H9 (cell line): ENCODE measurements around the gene BPIFB1. TPM values are rescaled to one million over a fixed set of nuclear protein-coding genes. Genes with fewer than 3 reads are reported as not detected.

Experiments
- DNase-seq: peaks from one replicate; pipeline ENCODE4 v3.0.0-alpha.2; 2017
- H2AFZ ChIP-seq: one replicate; pipeline ENCODE4 v1.6.1; 2013; ENCODE audit warnings: mild to moderate bottlenecking, low read length, control low read depth, moderate library complexity
- H2AK5ac ChIP-seq: 2 replicates; pipeline ENCODE4 v1.6.1; 2013; ENCODE audit warnings: low read length, control low read depth, mixed read lengths; ENCODE audit not compliant: insufficient read length
- H2BK120ac ChIP-seq: one replicate; pipeline ENCODE4 v1.6.1; 2013; ENCODE audit warnings: low read depth, mild to moderate bottlenecking, low read length, control low read depth, inconsistent platforms; ENCODE audit not compliant: poor library complexity, severe bottlenecking
- H2BK12ac ChIP-seq: 2 replicates; pipeline ENCODE4 v1.6.1; 2013; ENCODE audit warnings: low read length, control low read depth, mixed read lengths, low read depth; ENCODE audit not compliant: insufficient read length
- H2BK15ac ChIP-seq: 2 replicates; pipeline ENCODE4 v1.6.1; 2013; ENCODE audit warnings: low read depth, low read length, control low read depth
- H2BK20ac ChIP-seq: one replicate; pipeline ENCODE4 v1.6.1; 2013; ENCODE audit warnings: low read depth, mild to moderate bottlenecking, low read length, control low read depth, inconsistent platforms; ENCODE audit not compliant: poor library complexity, severe bottlenecking
- H2BK5ac ChIP-seq: 2 replicates; pipeline ENCODE4 v1.6.1; 2013; ENCODE audit warnings: low read length, control low read depth, mixed read lengths; ENCODE audit not compliant: insufficient read length
- H3K14ac ChIP-seq: 2 replicates; pipeline ENCODE4 v1.6.1; 2013; ENCODE audit warnings: low read length, control low read depth; ENCODE audit not compliant: insufficient read depth
- H3K18ac ChIP-seq: 2 replicates; pipeline ENCODE4 v1.6.1; 2013; ENCODE audit warnings: low read depth, mild to moderate bottlenecking, mixed read lengths, low read length, control low read depth; ENCODE audit not compliant: insufficient read length
- H3K23ac ChIP-seq: 2 replicates; pipeline ENCODE4 v1.6.1; 2013; ENCODE audit warnings: low read length, control low read depth, mixed read lengths, low read depth; ENCODE audit not compliant: insufficient read length
- H3K23me2 ChIP-seq: 2 replicates; pipeline ENCODE4 v1.6.1; 2013; ENCODE audit warnings: low read depth, mild to moderate bottlenecking, mixed read lengths, low read length, control low read depth; ENCODE audit not compliant: insufficient read length, poor library complexity, severe bottlenecking
- H3K27ac ChIP-seq: 2 replicates; pipeline ENCODE4 v1.5.1; 2013; ENCODE audit warnings: low read length, control low read depth, mixed read lengths, low read depth; ENCODE audit not compliant: insufficient read length
- H3K27me3 ChIP-seq: 2 replicates; pipeline ENCODE4 v1.6.1; 2013; ENCODE audit warnings: low read length, control low read depth, inconsistent platforms; ENCODE audit not compliant: insufficient read depth
- H3K4ac ChIP-seq: 2 replicates; pipeline ENCODE4 v1.6.1; 2013; ENCODE audit warnings: low read depth, mild to moderate bottlenecking, control low read depth, inconsistent platforms, low read length, moderate library complexity
- H3K4me1 ChIP-seq: 2 replicates; pipeline ENCODE4 v1.6.1; 2013; ENCODE audit warnings: low read length, control low read depth, inconsistent platforms; ENCODE audit not compliant: insufficient read depth
- H3K4me2 ChIP-seq: 2 replicates; pipeline ENCODE4 v1.6.1; 2013; ENCODE audit warnings: low read length, control low read depth, mixed read lengths; ENCODE audit not compliant: insufficient read length, insufficient read depth
- H3K56ac ChIP-seq: 2 replicates; pipeline ENCODE4 v1.6.1; 2013; ENCODE audit warnings: low read depth, mild to moderate bottlenecking, mixed read lengths, low read length, control low read depth; ENCODE audit not compliant: insufficient read length
- H3K79me1 ChIP-seq: 2 replicates; pipeline ENCODE4 v1.6.1; 2013; ENCODE audit warnings: low read depth, mild to moderate bottlenecking, moderate library complexity, low read length, control low read depth, inconsistent platforms; ENCODE audit not compliant: insufficient read depth, poor library complexity, severe bottlenecking
- H3K79me2 ChIP-seq: 2 replicates; pipeline ENCODE4 v1.6.1; 2013; ENCODE audit warnings: low read length, control low read depth, inconsistent platforms; ENCODE audit not compliant: insufficient read depth
- H3K9ac ChIP-seq: 2 replicates; pipeline ENCODE4 v1.6.1; 2013; ENCODE audit warnings: low read length, control low read depth, mixed read lengths; ENCODE audit not compliant: insufficient read length; ENCODE audit errors: extremely low read depth
- H3K9me3 ChIP-seq: one replicate; pipeline ENCODE4 v1.6.1; 2013; ENCODE audit warnings: low read depth, low read length, inconsistent platforms; ENCODE audit not compliant: control insufficient read depth
- H3T11ph ChIP-seq: one replicate; pipeline ENCODE4 v1.6.1; 2013; ENCODE audit warnings: mild to moderate bottlenecking, low read length, control low read depth, inconsistent platforms
- H4K20me1 ChIP-seq: one replicate; pipeline ENCODE4 v1.6.1; 2013; ENCODE audit not compliant: control insufficient read depth, insufficient read length, insufficient read depth
- H4K5ac ChIP-seq: 2 replicates; pipeline ENCODE4 v1.6.1; 2013; ENCODE audit warnings: low read depth, mild to moderate bottlenecking, mixed read lengths, low read length, control low read depth; ENCODE audit not compliant: insufficient read length
- H4K8ac ChIP-seq: replicated peaks from 2 replicates; pipeline ENCODE4 v1.6.1; 2013; ENCODE audit warnings: low read length, control low read depth, mixed read lengths, low read depth; ENCODE audit not compliant: insufficient read length
- H4K91ac ChIP-seq: 2 replicates; pipeline ENCODE4 v1.6.1; 2013; ENCODE audit warnings: low read depth, mild to moderate bottlenecking, moderate library complexity, mixed read lengths, low read length, control low read depth; ENCODE audit not compliant: insufficient read length
- H3K27ac Mint-ChIP-seq, 3 experiments: 2 replicates in 2 of 3; 3 replicates in 1 of 3; pipeline ENCODE4 v1.8.0; 2020 to 2021; ENCODE audit warnings: mixed read lengths in 3 of 3, mild to moderate bottlenecking in 1 of 3, moderate library complexity in 1 of 3
- H3K27me3 Mint-ChIP-seq: 2 replicates; pipeline ENCODE4 v1.8.0; 2021; ENCODE audit warnings: low read depth, mild to moderate bottlenecking, moderate library complexity, mixed read lengths
- H3K36me3 Mint-ChIP-seq, 3 experiments: 2 replicates in 2 of 3; 3 replicates in 1 of 3; pipeline ENCODE4 v1.8.0; 2020 to 2021; ENCODE audit warnings: low read depth in 3 of 3, mixed read lengths in 3 of 3; ENCODE audit not compliant: insufficient read depth in 1 of 3
- H3K4me1 Mint-ChIP-seq, 2 experiments: 2 replicates each; pipeline ENCODE4 v1.8.0; 2020; ENCODE audit warnings: mixed read lengths in 2 of 2
- H3K4me3 Mint-ChIP-seq, 2 experiments: 2 replicates in 1 of 2; 3 replicates in 1 of 2; pipeline ENCODE4 v1.8.0; 2020 to 2021; ENCODE audit warnings: mild to moderate bottlenecking in 2 of 2, mixed read lengths in 2 of 2, moderate library complexity in 1 of 2
- H3K9me3 Mint-ChIP-seq, 2 experiments: 2 replicates in 1 of 2; 3 replicates in 1 of 2; pipeline ENCODE4 v1.8.0; 2020; ENCODE audit warnings: mild to moderate bottlenecking in 2 of 2, mixed read lengths in 2 of 2, moderate library complexity in 1 of 2
- CTCF ChIP-seq: fragments of 200-600 bp; sonication (generic); conservative IDR thresholded peaks from 3 replicates; pipeline ENCODE4 v1.8.0; 2021; ENCODE audit warnings: antibody characterized with exemption, mild to moderate bottlenecking
- WGBS: extraction: QIAGEN DNeasy Blood & Tissue Kit; methylation state at CpG from one replicate; pipeline ENCODE4 v1.1.7; 2013; ENCODE audit warnings: missing lambda C conversion rate, low lambda C conversion rate, mixed read lengths; ENCODE audit not compliant: insufficient read length; ENCODE audit errors: extremely low coverage; 5-methylcytosine and 5-hydroxymethylcytosine counted together
- total RNA-seq: library from RNA; stranded (reverse); gene quantifications from 2 replicates; pipeline ENCODE4 v1.2.1, GENCODE V29; 2021

The BPIFB1 gene
- total RNA-seq, 1 experiment from 2014 or later, result not detected

GRCh38 chr20:33352258-33353012, 69.4 kb downstream of the BPIFB1 start:
- Histone ChIP-seq H2BK120ac (no peak overlapping the region), H2BK15ac (no peak overlapping the region), H4K8ac (no peak overlapping the region), H3T11ph (no peak overlapping the region), H3K56ac (no peak overlapping the region), H4K91ac (no peak overlapping the region), H3K27me3 (no peaks in the 10 kb centered on the region), H3K18ac (no peak overlapping the region), H3K4ac (no peak overlapping the region), H3K9me3 (no peaks in the 10 kb centered on the region), H3K4me2 (no peak overlapping the region), H3K4me1 (no peaks in the 10 kb centered on the region; the same call in 1 of the 2 replicates), H2AFZ (no peak overlapping the region), H2BK12ac (no peak overlapping the region), H2BK20ac (no peak overlapping the region), H2BK5ac (no peak overlapping the region), H3K79me2 (no peaks in the 10 kb centered on the region), H4K5ac (no peak overlapping the region), H3K9ac (no peak overlapping the region), H3K23me2 (no peaks in the 10 kb centered on the region), H2AK5ac (no peak overlapping the region), H3K14ac (no peak overlapping the region), H3K27ac (no peak overlapping the region), H4K20me1 (no peaks in the 10 kb centered on the region), H3K23ac (no peak overlapping the region), H3K79me1 (no peaks in the 10 kb centered on the region)
- Mint-ChIP-seq H3K36me3 (peaks cover 3 to 40% (median 13%) of the 10 kb centered on the region in 3 experiments; a peak in 5 of 7 replicates), H3K4me3 (no peak overlapping the region; a peak in 1 of 5 replicates), H3K4me1 (peaks cover 35 to 36% of the 10 kb centered on the region in 2 experiments), H3K27me3 (no peaks in the 10 kb centered on the region), H3K9me3 (no peaks in the 10 kb centered on the region), H3K27ac (peak overlapping the region; percentile 50 to 73 (median 72); a peak in 6 of 7 replicates)
- no peak for TF ChIP-seq CTCF
- no CpG with 5 or more reads among the region's 16 CpGs for WGBS
- DNase-seq, result no peak
